Fibroblast of the conjunctiva (primary cell): ENCODE measurements around the gene OPN3.
A peak's percentile ranks its signal among the peaks of the same experiment; 100 is the strongest.

Experiments used
- DNase-seq: peaks from one replicate; pipeline ENCODE4 v3.0.0-alpha.2; 2010; ENCODE audit warnings: low read depth

The OPN3 gene

DNA sequence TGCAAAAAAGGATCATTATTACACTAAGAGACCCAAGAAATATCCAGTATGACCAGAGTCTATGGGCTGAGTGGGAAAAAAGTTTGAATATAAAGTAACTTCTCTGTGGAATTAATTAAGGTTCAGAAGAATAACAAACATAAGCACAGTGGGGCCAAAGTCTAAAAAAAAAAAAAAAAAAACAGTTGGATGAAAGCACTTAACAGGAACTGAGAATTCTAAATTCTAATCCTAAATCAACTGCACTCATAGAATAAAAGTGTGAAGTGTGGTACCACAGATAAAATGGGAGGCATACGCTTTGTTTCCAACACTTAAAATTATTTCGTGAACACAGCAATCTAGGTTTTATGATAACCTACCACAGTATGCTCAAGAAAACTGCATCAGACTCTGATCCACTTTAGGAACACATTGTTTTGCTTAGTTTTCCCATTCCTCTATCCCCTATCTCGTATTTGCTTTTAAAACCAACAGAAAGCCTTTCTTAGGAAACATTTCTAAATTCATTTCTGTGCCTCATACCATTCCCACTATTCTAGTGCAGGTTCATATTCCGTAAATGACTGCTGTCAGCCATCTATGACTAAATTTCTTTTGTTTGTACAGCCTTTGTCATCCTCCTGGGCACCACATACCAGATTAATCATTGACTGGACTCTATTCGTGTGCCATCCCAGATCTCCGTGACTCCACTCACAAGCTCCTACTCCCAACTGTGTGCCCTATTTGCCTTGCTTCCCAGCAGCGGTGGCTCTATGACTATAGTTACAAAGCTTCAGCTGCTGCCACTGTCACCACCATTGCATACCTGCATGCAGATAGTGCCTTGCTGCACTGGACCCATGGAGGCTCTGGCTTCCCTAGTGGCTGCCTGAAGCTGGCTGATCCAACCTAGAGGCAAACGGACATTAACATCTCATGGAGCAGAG lies 24.9 kb downstream of the OPN3 start:
- no peak for DNase-seq

DNA sequence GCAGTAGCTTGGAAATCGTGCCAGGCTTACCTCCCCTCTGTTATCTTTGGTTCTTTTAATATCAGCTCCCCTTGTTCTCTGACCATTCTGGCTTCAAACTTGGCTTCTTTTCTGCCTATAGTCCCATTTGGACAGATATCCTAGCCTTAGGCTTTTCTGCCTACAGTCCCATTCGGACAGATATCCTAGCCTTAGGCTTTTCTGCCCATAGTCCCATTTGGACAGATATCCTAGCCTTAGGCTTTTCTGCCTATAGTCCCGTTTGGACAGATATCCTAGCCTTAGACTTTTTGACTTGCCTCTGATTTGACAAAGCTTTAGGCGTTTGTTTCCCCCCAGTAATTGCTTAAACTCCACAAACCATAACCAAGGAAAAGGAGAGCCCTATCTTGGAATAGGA lies 25.6 kb downstream of the OPN3 start:
- no peak for DNase-seq

DNA sequence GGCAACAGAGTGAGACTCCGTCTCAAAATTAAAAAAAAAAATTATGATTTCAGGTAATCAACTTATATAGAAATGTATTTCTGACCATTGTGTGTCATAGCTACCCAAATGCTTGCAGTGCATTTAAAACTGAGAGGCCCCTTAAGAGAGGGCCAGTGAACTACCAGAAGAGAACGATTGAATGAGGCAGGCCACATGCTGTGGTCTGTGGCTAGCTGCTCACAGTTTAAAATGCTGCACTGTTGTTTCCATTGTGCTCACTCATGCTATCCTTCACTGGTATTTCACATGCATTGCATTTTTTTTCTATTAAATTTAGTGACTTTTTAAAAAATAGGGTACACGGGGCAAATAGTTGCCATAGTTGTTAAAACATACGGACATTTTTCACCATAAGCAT lies 26.0 kb downstream of the OPN3 start:
- DNase-seq = no peak

DNA sequence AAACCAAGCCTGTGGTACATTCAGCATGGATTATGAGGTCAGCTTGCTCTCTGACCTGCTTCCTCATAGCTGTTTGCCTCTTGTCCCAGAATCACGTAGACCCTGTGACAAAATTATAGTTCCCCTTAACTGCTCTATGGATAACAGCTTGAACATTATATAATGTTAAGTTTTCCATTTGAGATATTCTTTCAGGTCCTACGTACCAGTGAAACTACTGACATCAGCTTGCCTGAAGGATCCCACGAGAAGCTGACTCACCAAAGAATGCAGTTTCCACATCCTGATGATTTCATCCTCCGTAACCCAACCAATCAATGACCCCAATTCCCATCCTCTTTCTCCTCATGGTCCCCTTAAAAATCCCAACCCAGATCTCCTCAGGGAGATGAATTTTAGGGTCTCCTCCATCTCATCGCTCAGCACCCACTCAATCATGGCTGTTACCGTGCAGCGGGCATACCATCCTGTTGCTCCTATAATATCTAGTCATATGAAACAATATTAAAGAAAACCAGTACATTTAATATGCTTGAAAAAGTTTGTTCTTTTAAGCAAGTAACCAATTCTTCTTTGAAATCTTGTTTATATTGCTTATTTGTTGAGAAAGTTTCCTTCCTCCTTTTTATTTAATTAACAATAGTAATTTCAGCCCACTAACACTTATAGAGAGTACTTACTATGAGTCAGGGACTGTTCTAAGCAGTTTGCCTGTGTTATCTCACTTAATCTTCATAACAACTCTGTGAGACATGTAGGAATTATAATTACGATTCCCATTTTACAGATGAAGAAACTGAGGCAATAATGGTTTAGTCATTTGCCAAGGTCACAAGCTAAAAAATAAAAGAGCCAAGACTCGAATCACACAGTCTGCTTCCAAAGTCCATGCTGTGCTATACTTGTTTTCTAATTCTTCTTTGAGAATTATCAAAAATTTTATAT lies 27.4 kb downstream of the OPN3 start:
- DNase-seq = peak; percentile 76

DNA sequence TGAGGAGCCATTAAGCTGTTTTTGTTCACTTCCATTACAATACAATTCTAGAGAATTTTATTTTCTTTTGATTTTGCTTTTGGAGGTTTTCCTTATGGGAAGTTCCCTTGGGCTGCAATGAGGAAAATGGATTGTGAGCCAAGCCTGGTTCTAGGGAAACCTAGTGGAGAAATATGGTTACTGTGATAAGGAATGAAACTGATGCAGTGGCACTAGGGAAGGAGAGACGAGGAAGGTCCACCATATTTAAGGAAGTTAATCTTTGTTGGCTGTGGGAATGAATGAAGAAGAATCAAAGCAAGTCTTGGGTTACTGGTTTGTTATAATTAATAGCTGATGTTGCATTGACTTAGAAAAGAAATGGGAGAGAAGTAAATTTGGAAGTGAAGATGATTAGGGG lies 28.4 kb downstream of the OPN3 start:
- no peak for DNase-seq

DNA sequence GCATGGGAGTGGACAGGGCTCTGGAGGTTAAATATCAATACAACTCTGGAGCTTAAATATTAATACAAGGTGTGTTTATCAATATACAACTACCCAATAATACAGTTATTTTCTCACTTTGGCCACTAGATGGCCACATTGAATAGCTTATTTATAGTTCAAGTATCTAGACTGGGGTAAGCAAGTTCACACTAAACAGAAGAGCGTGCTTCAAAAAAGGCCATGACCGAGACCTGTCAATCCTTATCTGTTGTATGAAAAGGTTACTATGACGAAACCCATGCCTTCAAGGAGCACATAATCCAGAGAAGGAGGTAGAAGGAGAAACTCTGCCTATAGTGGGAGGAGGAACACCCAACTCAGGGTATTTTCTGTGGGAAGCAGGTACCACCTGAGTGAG lies 29.1 kb downstream of the OPN3 start:
- DNase-seq = peak; percentile 60

DNA sequence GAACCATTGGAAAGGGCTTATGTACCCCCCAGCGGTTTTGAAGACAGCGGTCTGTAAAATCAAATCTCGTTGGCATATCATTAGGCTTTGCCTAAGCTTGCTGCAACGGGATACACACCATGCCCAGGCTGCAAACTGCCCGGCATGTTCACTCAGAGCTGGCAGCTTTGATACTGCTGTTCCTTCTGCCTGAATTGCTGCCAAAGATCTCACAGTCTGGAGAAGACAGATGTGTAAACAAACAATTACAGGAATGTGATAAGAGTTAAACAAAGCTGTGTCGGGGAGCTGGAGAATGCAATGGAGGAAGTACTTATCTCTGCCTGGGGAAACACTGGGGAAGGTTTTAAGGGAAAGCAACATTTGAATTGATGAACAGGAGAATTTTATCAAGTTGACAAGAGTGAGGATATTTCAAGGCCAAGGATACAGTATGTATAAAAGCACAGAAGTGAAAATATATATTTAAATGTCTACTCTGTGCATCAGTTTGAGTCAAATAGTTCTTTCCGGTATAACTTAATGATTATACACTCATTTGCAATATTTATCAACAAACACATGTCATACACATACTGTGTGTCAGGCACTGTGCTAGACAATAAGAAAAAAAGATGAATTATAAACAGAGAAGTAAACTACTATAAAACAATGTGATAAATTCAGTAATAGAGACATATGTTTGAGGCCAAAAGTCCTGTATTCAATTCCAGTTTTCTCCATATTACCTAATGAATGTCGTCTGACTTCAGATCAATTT lies 29.9 kb downstream of the OPN3 start:
- DNase-seq = no peak

DNA sequence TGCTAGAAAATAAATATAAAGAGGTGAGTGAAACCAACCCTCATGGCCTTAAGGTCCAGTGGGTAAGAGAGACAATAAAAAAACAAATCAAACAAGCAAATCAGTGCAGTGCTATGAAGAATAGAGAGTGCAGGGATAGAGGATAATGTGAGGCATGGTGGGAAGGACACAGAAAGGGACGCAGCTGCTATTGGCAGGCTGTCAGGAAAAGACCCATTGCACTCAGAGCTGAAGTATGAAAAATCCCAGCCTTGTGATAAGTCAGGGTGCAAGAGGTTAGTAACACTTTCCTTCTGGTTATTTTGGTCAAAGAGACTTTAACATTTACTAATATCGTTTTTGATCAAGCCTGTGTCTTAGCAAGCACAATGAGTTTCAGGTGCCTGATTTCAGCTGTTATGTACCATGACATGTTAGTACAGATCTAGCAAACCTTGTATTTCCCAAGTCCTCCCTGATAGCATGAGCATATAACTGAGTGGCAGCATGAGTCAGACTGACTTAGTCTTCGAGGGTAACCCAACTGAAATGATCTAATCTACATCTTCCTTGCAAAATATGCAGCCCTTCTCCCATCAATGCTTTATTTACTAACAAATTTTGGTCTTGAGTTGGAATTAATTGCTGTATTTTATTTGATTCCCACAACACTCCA lies 31.7 kb downstream of the OPN3 start:
- no peak for DNase-seq

DNA sequence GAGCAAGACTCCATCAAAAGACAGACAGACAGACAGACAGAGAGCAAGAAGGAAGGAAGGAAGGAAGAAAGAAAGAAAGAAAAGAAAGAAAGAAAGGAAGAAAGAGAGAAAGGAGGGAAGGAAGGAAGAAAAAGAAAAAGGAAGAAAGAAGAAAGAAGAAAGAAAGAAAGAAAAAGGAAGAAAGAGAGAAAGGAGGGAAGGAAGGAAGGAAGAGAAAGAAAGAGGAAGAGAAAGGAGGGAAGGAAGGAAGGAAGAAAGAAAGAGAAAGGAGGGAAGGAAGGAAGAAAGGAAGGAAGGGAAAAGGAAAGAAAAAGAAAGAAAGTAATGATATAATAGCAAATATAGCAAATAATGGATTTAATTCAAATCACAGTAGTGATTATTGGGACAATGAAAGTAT lies 32.7 kb downstream of the OPN3 start:
- no peak for DNase-seq

DNA sequence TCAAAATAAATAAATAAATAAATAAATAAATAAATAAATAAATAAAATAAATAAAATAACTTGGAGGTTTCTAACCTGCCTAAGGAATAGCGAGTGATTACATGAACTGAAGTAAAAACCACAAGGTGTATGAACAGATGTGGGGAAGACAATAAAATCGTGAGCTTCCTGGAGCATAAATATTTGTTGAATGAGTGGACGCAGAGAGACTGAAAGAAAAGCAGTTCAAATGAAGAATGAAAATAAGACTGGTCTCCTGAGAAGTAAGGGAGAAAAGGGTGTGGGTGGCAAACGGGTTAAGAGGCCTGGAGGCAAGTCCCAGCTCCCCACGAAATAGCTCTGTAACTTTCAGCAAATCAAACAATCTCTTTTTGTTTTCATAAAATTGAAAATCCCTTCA lies 33.6 kb downstream of the OPN3 start:
- no peak for DNase-seq

DNA sequence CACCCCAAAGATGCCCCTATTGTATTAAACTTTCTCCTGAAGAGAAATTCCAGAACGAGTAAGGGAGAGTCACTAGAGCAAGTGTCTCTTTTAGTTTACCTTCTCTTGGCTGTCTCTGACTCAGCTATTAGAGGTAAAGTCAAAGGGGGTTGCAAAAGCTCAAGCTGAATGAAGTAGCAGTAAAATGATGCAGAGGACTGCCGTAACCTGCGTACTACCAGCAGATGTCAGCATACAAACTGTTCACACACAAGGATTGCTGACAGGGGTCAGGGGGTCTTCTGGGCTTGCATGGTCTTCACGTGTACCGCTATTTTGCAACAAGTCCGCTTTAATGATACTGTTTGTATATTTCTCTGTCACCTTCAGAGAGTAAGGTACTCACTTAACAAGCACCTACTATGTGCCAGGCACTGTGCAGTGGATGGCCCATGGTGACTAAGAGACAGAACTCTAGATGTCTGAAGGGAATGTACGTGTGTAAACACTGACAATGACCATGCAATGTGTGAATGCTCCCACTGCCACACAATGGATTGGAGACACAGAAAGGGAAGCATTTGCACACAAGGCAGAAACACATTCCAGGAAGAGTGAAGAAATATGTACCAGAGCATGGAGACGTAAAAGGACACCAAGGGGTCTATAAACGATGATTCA lies 34.9 kb downstream of the OPN3 start:
- DNase-seq = no peak

DNA sequence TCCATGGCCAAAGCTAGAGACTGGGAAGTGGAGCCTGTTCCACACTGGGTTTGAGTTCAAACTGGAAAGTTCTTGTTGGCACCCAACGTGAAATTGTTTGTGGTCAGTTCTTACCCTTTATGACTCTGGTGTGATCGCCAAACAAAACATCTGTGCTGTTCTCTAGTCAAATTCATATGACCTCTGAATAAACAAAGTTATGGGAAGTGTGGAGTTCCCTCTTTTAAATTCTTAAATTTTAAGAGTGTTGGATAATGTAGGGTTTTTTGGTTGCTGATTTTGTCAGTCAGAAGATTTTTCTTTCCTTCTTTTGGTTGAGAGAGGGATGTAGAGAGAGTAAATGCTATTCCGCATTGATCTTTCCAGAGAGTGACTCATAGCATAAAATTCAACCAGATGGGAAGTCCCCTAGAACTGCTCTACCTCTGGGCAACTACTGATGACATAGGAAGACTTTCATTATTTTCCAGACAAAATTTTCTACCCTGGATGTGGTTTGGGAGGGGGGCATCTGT lies 36.4 kb downstream of the OPN3 start:
- peak; percentile 35 for DNase-seq

DNA sequence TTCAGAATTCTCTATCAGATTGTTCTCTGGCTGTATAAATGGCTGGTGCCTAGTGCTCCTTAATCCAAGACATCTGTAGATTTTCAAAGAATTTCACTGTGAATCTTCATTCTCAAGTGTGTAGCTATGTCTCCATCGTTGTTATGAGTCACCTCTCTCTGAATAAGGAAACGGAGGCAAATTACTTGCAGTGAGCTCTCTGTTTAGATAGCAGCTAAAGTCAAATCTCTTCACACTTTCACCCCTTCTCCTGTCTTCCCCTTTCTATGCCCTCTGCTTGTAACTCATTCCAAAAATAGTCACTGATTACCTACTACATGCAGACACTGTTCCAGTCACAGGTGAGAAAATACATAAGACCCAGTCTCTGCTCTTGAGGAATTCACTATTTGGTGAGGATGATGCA lies 39.7 kb downstream of the OPN3 start:
- DNase-seq = peak; percentile 41

DNA sequence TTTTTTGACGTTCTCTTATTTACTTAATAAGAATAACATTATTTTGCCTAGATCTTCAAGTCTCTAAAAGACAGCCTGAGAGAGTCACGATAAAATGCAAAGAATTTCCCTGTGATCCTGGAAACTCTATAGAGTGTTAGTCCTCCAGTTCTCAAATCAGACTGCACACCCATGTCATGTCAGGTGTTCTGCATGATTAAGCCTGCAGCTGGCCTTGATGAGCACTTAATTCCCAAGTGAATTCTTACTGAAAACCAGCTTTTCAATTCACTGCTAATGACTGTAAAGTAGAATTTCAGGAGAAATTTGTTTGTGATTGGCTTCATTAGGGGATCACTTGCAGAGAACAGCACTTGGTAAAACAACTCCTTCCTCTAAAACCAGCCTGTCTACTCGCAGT lies 41.9 kb downstream of the OPN3 start:
- no peak for DNase-seq

DNA sequence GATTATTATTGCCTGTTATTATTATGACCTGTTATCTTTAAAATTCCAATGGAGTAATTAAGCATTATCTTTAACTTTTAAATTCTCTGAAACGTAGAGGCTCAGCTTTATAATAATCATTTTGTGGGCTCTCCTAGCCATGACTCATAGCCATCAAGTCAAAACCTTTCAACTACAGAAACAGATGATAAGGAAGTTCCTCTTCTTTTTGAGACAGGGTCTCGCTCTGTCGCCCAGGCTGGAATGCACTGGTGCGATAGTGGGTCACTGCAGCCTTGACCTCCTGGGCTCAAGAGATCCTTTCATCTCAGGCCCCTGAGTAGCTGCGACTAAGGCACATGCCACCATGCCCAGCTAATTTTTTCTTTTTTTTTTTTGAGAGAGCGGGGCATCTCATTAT lies 43.5 kb downstream of the OPN3 start:
- DNase-seq = no peak

DNA sequence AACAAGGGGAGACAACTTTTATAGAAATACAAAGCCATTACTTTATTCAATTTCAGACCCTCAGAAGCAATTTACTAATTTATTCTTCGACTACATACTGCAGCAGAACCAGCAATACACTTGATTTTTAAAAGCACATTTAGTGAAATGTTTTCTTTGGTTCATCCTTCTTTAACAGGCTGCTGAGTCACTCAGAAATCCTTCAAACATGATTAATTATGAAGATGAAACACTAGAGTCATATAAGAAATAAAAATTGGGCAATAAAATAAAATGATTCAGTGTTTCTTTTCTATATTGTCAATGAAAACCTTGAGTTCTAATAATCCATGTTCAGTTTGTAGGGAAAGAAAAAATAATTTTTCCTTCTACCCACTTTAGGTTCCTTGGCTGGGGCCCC lies 47.0 kb downstream of the OPN3 start:
- DNase-seq = no peak

DNA sequence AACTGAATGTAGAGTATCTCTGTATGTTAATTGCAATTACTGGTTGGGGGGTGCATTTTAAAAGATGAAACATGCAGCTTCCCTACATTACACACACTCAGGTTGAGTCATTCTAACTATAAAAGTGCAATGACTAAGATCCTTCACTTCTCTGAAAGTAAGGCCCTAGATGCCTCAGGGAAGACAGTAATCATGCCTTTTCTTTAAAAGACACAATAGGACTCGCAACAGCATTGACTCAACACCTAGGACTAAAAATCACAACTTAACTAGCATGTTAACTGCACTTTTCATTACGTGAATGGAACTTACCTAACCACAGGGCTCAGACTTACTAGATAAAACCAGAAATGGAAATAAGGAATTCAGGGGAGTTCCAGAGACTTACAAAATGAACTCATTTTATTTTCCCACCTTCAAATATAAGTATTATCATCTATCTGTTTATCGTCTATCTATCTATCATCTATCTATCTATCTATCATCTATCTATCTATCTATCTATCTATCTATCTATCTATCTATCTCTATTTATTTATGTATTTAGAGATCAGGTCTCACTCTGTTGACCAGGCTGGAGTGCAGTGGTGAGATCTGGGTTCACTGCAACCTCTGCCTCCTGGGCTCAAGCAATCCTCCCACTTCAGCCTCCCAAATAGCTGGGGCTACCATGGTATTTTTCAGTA lies 47.8 kb downstream of the OPN3 start:
- no peak for DNase-seq

DNA sequence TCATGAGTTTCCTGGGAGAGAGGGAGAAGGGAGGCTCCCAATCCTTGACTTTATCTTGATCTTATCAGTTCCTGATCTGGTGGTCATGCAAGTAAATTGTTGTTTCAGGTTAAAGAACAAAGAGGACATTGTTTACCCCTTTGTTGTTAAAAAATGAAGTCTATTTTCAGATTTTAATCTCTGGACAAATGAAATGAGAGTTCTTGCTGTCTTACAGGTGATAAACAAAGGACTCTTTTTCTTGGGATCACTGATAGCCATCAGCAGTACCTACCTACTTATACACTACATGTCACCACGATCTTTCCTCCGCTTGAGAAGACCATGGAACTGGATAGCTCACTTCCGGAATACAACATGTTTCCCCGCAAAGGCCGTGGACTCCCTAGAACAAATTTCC lies 48.4 kb downstream of the OPN3 start:
- DNase-seq = no peak

DNA sequence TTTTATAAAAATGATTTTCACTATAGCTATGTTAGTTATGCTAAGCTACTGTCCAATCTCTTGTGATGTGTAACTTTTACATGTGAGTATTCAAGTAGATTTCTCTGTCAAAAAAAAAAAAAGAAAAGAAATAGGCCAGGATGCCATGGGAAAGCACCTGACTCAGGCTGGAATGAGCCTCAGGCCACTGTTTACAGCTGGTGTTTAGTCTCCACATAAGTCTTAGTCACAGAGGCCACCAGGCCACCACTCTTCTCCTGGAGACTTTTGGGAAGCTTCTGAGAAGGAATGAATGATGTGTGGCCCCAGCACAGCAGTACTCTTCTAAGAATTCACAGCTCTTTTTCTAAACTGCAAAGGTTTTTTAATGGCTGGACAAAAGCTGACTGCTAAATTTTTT lies 48.9 kb downstream of the OPN3 start:
- no peak for DNase-seq

DNA sequence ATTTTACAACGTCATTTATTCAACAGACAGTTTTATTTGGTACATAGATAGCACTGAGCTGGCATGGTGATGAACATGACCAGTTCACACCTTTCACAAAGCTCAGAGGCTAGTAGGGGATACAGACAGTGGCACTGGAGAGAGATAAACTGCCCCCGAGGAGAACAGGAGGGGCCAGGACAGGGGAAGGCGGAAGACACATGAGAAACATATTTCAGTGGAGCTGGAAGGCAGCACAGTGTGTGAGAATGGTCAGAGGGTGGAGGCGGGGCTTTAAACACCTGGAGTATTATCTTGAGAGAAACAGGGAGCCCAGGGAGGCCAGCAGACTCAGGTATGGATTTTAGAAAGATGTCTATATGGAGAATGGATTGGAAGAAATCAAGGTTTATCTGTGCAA lies 49.5 kb downstream of the OPN3 start:
- DNase-seq = no peak
